ENCODE measurements around the gene PFAS.

GRCh38 chr17:8237886-8238285 is 11.2 kb upstream of the PFAS start:
- TF ChIP-seq TBP (IDR thresholded peaks at IDR 0.05; ENCODE audit: low read depth, low read length): no peak
- TF ChIP-seq, protein P1, sequence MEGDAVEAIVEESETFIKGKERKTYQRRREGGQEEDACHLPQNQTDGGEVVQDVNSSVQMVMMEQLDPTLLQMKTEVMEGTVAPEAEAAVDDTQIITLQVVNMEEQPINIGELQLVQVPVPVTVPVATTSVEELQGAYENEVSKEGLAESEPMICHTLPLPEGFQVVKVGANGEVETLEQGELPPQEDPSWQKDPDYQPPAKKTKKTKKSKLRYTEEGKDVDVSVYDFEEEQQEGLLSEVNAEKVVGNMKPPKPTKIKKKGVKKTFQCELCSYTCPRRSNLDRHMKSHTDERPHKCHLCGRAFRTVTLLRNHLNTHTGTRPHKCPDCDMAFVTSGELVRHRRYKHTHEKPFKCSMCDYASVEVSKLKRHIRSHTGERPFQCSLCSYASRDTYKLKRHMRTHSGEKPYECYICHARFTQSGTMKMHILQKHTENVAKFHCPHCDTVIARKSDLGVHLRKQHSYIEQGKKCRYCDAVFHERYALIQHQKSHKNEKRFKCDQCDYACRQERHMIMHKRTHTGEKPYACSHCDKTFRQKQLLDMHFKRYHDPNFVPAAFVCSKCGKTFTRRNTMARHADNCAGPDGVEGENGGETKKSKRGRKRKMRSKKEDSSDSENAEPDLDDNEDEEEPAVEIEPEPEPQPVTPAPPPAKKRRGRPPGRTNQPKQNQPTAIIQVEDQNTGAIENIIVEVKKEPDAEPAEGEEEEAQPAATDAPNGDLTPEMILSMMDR (IDR thresholded peaks at IDR 0.05; ENCODE audit: control extremely low read depth in 1 of 3, insufficient read depth in 1 of 3, low read depth in 1 of 3, low read length in 3 of 3): no peak
- no peak for TF ChIP-seq EGR1 (IDR thresholded peaks at IDR 0.05; ENCODE audit: borderline replicate concordance, low read depth, low read length)
